SW480 (cell line): ENCODE data around the gene WNK1.
"Not testable (repeated sequence)": the region's sequence is repeated elsewhere in the genome, so short reads cannot be mapped to it uniquely, and the experiment has no call there.

ENCODE experiments used
- DNase-seq: peaks from one replicate; pipeline ENCODE4 v3.0.0-alpha.2; 2016; ENCODE audit warnings: low spot score

The WNK1 gene

GRCh38 chr12:817941-818600 lies 65.7 kb downstream of the WNK1 start:
- DNase-seq, result no peak

GRCh38 chr12:818733-819132 lies 66.4 kb downstream of the WNK1 start:
- DNase-seq, result no peak

- no peak for DNase-seq
Measured at GRCh38 chr12:820336-820735, 68.0 kb downstream of the WNK1 start.

GRCh38 chr12:823028-823698 lies 70.8 kb downstream of the WNK1 start:
- no peak for DNase-seq

- no peak for DNase-seq
Measured at GRCh38 chr12:826331-826730, 74.0 kb downstream of the WNK1 start.

- no peak for DNase-seq
Measured at GRCh38 chr12:828726-829395, 76.5 kb downstream of the WNK1 start.

GRCh38 chr12:830111-830867 lies 77.9 kb downstream of the WNK1 start:
- DNase-seq, result no peak

- DNase-seq, result no peak
Measured at GRCh38 chr12:835754-836518, 83.6 kb downstream of the WNK1 start.

- no peak for DNase-seq
Measured at GRCh38 chr12:836952-837351, 84.6 kb downstream of the WNK1 start.

- DNase-seq, result no peak
Measured at GRCh38 chr12:837548-837947, 85.2 kb downstream of the WNK1 start.

GRCh38 chr12:843609-844008 lies 91.2 kb downstream of the WNK1 start:
- no peak for DNase-seq

GRCh38 chr12:846421-846820 lies 94.0 kb downstream of the WNK1 start:
- DNase-seq, result no peak

GRCh38 chr12:848173-848865 lies 95.9 kb downstream of the WNK1 start:
- no peak for DNase-seq

GRCh38 chr12:848882-849527 lies 96.6 kb downstream of the WNK1 start:
- no peak for DNase-seq

GRCh38 chr12:849733-850437 lies 97.5 kb downstream of the WNK1 start:
- DNase-seq, result not testable (repeated sequence)

- DNase-seq, result no peak
Measured at GRCh38 chr12:851343-851742, 99.0 kb downstream of the WNK1 start.

- DNase-seq, result no peak
Measured at GRCh38 chr12:851913-852312, 99.5 kb downstream of the WNK1 start.

GRCh38 chr12:852864-853263 lies 100.5 kb downstream of the WNK1 start:
- DNase-seq, result no peak

GRCh38 chr12:857611-858010 lies 105.2 kb downstream of the WNK1 start:
- DNase-seq, result no peak

GRCh38 chr12:862303-862911 lies 110.0 kb downstream of the WNK1 start:
- DNase-seq, result no peak
